A549 treated with Hydrocortisone at 1 μM for 4 hours (cell line): ENCODE data around the gene SEZ6L. TPM values are rescaled to one million over a fixed set of nuclear protein-coding genes. Genes with fewer than 3 reads are reported as not detected.

Experiments
- total RNA-seq: library from RNA; stranded (reverse); fragments of 200-300 nt; extraction: Qiagen RNA extraction; gene quantifications from 5 replicates; pipeline ENCODE4 v1.2.3, GENCODE V29; 2022

The SEZ6L gene
- total RNA-seq = not detected in 5 replicates

DNA sequence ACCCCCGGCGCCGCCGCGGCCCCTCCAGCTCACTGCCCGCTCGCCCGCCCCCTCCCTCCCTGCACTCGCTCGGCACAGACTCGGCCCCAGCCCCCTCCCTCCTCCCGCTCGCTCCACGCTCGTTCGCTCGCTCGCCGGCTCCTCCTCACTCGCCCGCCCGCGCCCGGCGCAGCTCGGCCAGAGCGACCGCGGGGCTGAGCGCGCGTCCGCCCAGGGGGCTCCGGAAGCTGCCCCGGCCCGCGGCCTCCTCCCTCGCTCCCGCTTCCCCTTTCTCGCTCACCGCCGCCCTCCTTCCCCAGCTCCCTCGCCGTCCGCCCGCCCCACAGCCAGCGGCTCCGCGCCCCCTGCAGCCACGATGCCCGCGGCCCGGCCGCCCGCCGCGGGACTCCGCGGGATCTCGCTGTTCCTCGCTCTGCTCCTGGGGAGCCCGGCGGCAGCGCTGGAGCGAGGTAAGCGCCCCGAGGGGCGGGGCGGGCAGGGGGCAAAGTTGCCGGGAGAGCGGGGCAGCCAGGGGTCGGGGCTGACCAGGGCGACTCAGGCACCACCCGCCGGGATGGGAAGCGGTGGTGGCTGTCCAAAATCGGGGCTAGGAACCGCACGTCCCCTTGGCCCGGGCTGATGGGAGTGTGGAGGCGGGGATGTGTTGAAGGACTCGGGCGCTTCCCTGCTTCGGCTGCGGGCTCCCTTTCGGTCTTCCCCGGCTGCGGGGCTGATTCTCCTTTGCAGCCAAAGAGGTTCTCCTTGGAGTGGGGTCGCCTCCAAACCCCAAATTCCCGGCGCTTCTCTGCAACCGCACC lies at the start of gene SEZ6L:
Gene SEZ6L (plus strand): TSS at position 148 of the 797 bp plus-strand sequence. CDS start 208 bp downstream, at position 356.

DNA sequence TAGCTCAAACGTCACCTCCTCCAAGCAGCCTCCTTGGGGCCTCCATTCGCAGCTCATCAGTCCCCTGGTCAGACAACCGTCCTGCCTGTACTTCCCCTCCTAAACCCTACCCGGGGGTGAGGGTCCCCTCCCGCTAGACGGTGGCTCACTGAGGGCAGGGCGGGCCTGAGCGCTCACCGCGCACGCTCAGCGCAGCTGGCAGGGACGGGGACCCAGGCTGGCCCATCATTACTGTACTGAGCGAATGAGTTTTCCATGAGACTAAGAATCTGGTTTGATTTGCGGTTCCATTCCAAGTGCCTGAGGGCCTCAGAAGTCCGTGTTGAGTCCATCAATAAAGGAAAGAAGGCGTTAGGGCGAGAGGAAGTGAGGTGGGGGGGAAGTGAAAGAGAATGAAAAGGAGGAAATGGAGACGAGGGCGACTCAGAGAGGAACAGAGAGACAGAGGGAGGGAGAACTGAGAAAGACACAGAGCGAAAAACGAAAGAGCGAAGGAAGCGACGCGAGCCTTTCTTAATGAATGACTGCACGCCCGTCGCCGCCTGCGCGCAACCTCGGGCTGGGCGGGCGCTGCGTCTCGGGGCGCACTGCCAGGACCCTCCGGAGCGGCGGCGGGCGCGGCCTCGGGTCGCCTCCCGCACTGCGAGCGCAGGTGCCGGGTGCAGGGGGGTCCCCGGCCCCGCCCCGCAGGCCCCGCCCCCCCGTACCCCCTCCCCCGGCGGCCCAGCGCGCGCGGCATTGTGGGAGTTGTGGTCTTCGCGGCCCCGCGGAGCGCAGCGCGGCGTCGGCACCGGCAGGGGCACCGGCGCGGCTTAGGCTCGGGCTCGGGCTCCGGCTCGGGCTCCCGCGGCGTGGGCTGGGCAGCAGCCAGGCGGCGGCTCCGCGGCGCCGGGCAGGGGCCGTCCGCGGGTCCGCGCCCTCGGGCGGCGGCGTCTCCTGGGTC lies 259.5 kb downstream of the SEZ6L start, which contains the start of gene ASPHD2:
Gene ASPHD2 (plus strand): TSS at position 746 of the 943 bp plus-strand sequence. CDS start 4,356 bp downstream, outside the sequence.

